Limb (tissue), 2 donors: ENCODE results near the gene TMEM117.
"Not testable (repeated sequence)": the region's sequence is repeated elsewhere in the genome, so short reads cannot be mapped to it uniquely, and the experiment has no call there.

Experiments
- DNase-seq, 2 donors: peaks; one replicate each; pipeline ENCODE4 v3.0.0-alpha.2; 2016; ENCODE audit errors: extremely low spot score in 2 of 2

TMEM117 gene

DNA sequence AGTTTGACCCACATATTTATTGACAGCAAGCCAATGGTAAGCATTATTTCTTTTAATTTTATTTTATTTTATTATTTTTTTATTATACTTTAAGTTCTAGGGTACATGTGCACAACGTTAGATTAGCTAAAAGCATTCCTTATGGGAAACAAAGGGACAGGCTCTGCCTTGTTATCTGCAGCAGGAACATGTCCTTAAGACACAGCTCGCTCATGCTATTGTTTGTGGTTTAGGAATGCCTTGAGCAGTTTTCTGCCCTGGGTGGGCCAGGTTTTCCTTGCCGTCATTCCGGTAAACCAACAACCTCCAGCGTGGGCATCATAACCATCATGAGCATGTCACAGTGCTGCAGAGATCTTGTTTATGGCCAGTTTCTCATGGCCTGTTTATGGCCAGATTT lies 370.2 kb downstream of the TMEM117 start:
- no peak for DNase-seq

DNA sequence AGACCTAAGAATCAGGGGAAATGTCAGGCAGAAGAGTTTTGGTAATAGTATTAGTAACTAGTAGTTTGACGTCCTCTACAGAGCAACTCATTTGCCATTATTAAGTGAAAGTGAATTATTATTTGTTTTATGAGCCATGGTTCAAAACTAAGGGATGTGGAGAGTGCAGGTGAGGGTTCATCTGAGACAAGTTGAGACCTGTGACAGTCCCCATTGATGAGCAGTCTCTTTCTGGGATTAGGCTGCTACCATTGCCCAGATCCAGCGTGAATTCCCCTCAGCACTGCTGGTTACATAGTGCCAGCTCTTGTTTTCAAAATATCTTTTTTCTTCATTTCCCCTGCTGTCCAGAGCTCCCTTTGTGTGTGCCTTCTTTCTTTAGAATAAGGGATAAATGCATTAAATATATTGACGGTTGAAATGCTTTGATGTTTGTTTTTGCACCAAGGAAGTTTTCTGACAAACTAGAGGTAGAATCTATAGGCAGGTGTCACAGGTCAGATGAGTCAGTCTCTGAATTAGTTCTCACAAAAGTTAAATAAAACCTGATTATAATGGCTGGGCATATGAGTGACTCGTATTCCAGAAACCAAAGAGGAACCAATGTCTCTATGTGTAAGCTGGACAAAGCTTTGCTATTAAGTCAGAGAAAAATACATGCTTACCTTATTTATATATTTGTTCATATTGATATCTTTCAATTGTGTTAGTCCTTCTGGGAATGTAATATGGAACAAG lies 381.4 kb downstream of the TMEM117 start:
- DNase-seq: no peak

DNA sequence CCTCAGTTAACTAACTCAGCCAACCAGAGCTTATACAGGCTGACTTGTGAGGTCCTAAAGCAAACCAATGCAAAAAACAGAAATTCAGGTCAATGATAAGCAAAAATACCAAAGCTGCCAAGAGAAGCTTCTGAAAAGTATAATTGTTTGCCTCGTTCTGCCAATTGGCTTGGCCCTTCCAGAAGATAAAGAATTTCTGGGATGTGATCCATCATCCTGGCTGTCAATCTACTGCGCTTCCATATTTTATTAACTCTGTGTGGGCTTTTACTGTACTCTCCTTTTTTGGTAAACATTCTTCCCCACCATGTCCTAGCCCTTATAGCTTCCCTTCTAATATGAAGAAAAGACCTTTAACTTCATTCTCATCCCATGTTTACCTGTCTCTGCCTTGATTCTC lies 387.9 kb downstream of the TMEM117 start:
- no peak for DNase-seq

DNA sequence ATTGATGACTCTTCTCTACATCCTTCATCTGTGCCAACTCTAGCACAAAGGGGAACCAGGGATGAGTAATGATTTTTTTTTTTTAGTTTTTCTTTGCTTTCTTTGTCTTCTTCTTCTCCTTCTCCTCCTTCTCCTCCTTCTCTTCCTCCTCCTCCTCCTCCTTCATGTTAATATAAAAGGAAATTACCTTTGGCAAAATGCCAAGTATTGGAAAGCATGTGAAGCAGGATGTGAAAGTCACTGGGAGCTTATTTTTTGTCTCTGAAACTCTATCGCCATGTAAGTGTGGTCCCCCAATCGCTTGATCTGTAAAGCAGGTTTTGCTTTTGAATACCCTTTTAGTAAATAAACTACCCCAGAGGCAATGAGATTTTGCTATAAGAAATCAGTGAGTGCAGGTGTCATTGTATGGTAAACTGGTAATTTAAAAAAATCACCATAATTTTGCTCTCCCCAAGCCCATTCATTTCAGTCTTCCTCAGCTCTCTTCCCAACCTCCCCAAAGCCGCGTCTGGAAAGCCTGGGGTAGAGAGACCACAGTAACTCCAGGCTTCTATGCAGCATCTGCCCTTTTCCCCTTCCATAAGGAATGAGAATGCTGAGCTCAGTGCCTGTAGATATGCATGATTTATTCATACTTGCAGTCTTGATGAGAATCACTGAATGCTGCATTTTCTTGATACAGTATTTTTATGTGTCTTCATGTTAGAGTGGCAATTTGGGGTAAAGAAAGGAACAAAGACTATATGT lies 388.7 kb downstream of the TMEM117 start:
- no peak for DNase-seq

DNA sequence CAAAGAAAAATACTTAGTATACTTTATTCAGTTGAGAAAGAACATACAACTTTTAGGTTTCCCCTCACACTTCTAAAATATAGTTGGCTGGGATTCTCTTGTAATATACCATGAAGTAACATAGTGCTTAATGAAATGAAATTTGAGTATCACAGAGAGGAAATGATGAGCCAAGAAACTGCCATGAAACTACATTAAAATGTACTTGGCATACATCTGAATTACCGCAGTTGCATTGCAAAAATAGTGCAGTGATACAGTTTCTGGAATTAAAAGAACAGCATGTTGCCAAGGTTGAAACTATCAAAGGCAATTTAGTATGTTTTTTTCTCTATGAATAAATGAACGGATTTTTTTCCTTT lies 389.2 kb downstream of the TMEM117 start:
- peak in 1 of 2 donors; percentile 32 for DNase-seq

DNA sequence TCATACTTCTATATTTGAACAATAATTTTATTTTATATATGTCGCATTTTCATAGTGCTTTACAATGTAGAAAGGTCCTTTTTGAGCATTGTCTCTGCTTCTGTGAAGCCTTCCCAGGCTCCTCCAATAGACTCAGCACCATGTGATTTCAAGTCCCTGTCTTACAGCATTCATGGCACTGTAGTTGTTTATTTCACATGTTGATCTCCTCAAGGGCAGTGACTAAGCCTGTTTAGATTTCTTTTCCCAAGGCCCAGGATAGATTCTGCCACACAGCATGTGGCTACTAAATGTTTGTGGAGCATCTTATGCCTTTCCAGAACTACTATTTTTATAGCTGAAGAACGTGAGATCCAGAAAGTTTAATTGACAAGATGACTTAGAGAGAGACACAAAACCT lies 391.7 kb downstream of the TMEM117 start:
- DNase-seq: no peak

DNA sequence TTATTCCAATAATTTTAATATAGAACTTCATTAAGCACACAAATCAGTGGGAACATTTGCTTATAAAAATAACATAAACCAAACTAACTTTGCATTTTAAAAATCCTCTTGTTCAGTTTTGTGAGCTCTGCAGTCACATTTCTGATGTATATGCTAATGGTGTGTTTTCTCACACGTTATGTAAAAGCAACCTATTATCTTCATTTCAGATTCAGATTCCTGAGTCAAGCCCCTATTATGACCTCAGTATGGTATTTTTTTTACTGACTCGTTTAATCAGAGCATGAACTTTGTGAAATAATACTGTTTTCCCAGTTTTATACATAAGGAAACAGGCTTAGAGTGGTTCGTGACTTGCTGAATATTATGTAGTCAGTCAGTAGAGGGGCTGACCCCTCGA lies 394.0 kb downstream of the TMEM117 start:
- no peak for DNase-seq

DNA sequence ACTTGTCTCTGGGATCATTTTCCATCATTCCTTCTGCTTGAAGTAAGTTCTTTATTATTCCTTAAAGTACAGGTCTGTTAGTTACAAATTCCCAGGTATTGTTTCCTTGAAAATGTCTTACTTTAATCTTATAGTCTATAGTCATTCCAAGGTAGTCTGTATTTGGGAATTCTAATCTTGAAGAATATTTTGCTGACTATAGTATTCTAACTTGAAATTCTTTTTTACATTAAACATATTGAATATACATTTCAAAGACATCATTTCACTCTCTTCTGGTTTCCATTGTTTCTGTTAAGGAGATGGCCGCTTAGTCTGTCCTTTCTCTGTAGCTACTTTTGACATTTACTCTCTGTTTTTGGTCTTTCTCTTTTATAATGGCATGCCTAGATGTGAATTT lies 399.8 kb downstream of the TMEM117 start:
- no peak for DNase-seq

DNA sequence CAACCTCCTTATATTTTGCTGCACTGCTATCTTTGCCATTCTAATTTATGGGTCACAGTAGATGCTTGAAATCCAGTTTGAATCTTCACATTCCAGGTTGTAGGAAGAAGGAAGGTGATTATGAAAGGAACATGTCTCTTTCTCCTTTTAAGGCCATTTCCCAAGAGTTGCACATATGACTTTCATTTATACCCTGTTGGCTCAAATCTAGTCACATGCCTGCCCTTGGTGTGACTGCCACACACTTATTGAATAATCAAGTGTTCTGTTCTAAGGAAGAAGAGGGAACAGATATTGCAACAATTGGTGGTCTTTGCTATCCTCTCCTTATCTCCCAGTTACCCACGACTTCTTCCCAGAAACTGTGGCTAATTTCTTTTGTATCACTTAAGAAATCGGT lies 404.3 kb downstream of the TMEM117 start:
- DNase-seq: no peak

DNA sequence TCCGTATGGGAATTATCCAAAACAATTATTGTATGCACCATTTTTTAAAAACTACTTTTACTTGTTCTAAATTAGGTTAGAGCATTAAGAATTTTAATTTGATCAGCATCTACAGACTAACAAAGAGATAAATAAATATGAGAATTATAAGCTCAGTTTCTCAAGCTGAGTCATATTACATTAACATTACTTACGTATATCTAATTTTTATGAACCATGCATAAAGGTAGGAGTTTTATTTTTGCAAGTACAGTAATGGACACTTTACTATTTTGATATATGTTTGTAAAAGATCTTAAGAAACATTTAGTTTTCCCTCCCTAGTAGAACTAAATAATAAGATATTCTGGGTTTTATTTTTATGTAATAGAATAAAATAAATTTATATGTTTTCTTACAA lies 410.1 kb downstream of the TMEM117 start:
- DNase-seq: no peak

DNA sequence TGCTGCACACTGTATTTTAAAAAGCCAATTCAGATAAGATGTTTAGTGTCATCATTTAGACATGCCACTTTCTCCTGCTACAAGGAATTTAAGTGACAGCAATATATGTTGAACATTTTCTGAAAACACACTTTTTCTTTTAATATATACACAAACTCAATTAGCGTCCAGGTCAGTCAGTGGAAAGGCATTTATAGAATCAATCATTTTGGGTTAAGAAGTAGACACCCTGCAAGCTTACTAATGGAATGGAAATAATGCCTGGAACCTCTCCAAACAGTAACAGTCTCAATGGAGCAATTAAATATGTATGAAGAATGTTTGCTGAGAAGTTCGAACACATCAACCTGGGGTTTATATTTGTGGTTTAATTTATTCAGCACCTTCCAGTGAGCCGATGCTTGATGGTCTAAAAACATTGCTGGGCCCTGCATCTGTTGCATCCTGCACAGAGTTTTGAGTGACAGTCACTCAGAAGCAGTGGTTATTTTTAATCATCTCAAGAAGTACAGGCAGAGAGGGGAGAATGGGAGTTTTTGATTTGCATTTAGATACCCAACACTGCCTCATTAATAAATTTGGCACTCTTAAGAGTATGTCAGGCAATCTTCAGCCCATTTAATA lies 410.7 kb downstream of the TMEM117 start:
- no peak for DNase-seq

DNA sequence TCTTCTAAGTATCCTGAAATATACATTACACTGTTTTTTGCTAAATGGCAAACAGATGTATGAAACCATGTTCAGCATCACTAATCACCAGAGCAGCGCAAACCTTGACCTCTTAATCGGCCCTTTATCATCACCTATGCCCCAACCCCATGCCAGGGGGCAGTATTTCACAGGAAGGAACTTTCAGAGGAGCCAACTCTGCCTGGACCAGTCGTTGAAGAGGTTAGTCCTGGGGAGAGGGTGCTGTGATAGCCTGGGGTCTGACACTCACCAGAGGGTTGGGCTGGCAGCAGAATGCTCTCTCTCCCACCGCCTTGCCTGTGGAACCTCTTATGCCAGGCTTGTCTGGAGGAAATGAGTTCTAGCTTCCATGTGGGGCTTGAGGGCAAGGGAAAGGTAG lies 411.7 kb downstream of the TMEM117 start:
- DNase-seq: no peak

DNA sequence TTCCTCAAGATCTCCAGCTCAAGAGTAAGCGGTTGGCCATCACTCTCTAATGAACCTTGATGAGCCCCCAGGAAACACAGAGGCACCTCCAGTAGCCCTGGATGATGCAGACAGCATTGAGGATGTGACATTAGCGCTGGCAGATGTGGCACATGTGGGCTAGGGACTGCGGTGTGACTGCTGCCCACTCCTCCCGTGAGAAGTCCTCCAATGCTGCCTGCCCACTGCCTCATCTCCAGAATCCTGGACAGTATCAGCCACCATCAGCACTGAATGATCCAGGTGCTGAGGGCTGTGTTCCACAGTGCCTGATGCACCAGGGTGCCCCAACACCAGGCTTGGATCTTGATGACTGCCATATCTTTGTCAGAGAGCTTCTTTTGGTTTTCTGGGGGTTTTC lies 412.6 kb downstream of the TMEM117 start:
- DNase-seq: no peak

DNA sequence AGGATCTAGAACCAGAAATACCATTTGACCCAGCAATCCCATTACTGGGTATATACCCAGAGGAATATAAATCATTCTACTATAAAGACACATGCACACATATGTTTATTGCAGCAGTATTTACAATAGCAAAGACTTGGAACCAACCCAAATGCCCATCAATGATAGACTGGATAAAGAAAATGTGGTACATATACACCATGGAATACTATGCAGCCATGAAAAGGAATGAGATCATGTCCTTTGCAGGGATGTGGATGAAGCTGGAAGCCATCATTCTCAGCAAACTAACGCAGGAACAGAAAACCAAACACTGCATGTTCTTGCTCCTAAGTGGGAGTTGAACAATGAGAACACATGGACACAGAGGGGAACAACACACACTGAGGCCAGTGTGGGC lies 414.6 kb downstream of the TMEM117 start:
- DNase-seq: not testable (repeated sequence)

DNA sequence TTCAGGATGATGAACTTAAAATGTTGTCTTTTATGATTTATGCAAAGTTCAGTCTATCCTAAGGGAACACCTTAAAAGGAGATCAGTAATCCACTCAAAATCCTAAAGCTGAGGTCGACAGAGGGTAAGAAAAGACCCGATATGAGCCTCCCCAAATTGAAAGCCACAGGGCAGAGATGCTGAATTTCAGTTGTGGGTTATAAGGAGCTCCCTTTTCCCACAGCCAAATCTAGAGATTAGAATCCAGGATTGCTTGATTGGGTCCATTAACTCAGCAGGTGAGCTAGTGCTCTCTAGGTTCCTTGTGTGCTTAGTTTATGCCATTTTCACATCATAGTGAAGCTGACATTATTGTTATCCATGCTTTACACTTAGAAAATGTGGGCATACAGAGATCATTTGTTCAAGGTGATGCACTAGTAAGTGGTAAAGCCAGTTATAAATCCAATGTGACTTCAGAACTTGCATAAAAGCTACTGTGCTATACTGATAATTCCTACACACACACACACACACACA lies 417.5 kb downstream of the TMEM117 start:
- no peak for DNase-seq

DNA sequence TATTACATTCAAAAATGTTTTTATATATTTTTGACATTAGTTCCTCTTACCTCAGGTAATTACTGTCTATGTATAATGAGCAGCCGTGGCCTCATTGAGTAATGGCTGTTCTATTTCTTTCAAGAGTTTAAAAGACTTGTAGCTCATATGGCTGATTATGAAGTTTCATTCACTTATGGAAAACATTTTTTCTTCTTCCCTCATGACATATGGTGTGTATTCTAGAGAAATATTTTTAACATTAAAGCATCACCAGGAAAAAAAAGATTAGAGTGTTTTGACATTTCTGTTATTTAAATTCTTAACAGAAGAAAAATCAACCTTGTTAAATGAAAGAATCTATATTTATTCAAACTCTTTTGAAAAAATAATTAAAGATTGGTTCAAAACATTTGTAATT lies 422.4 kb downstream of the TMEM117 start:
- DNase-seq: no peak

DNA sequence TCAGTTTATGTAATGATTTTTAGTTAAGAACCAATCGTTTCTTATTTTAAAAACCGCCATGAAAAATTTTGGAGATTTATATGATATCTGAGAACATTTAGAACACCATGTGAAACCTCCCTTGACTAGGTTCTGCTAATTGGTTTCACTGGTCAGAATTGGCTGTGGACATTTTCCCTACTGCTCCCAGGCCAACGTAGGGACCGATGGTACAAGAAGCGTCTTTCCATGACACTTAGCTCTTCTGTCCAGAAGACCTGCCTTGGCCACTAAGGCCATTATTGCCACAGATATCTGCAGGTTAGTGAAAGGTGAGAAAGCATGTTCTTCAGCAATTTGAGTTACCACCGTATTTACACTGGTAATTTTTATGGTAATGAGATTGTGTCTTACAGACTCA lies 424.0 kb downstream of the TMEM117 start:
- no peak for DNase-seq

DNA sequence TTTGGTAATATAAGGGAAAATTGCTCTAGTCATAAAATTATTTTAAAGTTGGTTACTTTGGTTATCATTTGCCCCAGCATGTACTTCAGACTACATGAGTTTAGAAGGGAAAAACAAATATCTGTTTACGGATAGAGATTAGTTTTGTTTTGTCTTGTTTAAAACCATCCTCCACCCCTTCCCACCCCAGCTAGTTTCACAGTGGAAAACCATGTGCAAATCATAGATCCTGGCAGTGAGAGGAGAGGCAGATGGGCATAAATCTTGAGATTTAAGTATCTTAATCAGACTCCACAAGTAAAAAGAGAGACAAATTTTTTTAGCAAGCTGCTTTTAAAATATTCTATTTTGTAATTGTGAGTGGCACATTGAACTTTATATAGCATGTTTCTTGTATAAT lies 424.7 kb downstream of the TMEM117 start:
- no peak for DNase-seq

DNA sequence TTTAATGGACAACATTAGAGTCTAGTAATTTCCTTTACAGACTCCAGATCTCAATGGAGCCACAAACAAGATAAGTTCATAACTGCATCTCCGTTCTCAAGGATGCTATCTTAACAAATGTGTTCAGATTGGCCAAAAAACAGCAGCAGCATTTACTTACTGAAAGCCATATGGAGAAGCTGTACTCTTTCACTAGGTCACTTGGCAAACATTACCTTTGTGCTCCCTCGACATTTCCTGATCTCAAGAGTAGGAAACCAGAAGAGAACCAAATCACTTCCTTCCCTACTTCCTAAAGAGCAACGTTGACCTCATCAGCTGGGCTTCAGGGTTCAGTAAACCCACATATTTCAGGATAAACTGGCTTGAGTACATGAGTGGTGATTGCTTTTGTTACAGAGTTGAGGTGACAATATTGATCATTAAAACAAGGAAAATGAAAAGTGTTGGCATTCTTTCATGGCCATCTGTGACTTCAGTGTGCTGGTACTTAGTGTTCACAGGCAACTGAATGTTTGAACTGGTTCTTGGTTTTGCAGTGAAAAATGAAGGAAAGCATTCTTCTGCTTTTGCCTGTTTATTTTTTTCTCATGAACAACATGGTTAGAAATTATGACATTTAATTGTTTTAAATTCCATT lies 449.6 kb downstream of the TMEM117 start:
- no peak for DNase-seq

DNA sequence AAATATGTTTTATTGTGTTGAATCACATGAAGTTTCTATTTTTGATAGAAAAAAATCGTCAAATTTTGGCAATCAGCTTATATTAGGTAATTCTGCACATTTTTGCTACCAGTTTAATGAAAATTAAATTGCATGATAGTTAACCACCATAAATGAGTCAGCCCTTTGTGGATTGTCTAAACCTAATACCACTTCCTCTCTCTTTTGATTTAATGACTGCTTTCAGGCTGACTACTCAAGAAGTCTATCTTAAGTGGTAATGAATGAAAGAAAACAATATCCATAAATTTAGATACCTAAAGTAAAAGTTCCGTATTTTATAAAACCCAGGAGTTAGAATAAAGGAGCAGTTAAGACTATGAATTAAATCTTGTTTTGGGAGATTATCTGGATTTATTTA lies 450.5 kb downstream of the TMEM117 start:
- no peak for DNase-seq

DNA sequence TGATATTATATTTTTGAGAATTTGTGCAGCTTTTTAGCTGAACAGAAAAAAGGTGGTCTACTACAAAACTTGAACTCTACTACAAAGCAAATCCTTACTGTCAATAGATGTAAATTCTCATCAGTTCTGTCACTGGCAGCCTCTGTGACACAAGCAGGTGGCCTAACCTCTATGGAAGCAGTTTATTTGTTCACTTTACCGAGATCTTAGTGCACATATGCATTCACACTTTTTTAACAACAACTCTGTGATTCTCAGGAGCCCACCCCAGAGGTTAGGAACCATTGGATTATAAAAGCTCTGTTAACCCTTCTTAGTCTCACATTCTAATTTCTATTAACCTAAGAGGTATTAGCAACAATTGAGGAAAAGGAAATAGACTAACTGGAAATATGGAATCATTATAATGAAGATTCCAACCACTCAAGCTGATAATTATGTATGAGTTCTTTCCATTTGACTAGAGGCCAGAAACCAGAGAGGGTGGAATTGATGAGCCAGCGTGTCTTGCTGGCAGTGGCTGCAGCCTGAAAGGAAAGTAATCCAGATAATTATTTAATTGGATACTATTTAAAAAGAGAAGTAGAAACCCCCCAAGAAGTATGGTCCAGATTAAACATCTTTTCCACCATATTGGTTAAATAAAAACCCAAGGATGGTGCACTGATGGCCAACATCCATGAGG lies 451.1 kb downstream of the TMEM117 start:
- DNase-seq: no peak

DNA sequence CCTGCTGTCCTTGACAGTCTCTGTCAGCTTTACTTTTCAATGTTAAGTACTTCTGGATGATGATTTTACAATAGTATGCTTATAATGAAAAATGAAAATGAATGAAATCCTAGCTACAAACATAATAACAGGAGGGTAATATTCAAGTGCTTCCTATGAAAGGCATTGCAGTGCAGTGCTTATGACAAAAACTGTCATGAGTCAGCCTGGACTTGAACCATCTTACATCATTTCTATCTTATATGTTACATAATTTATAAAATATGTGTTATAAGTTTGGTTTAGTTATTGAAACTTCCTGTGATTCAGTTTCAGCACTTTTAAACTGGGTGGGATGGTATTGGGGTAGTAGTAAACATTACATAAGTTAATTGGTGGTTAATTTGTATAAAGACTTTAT lies 451.7 kb downstream of the TMEM117 start:
- no peak for DNase-seq
